Stimulated activated effector memory CD8-positive, alpha-beta T cell treated with anti-CD3 and anti-CD28 coated beads, Interleukin-12 subunit alpha, Interleukin-12 subunit beta, amount 100 ng/mL, for 72 hours (primary cell): Measurements from ENCODE around the gene SLC39A5.
A peak's percentile ranks its signal among the peaks of the same experiment; 100 is the strongest.
"Not testable (repeated sequence)": the region's sequence is repeated elsewhere in the genome, so short reads cannot be mapped to it uniquely, and the experiment has no call there.

Experiments
- ATAC-seq: fragments of 150-1000 bp; cut with Tn5 transposase; 2 replicates; pipeline ENCODE4 v1.10.0; 2021
- DNase-seq, 2 donors: peaks; one replicate each; pipeline ENCODE4 v3.0.0; 2021 to 2022; ENCODE audit warnings: low spot score in 2 of 2
- H3K27ac Mint-ChIP-seq: one replicate; pipeline ENCODE4 v1.8.0; 2022; ENCODE audit warnings: mild to moderate bottlenecking, mixed read lengths
- H3K36me3 Mint-ChIP-seq: one replicate; pipeline ENCODE4 v1.8.0; 2022; ENCODE audit warnings: mild to moderate bottlenecking, mixed read lengths
- H3K4me1 Mint-ChIP-seq: one replicate; pipeline ENCODE4 v1.8.0; 2022; ENCODE audit warnings: mixed read lengths
- H3K4me3 Mint-ChIP-seq: one replicate; pipeline ENCODE4 v1.8.0; 2022; ENCODE audit warnings: mild to moderate bottlenecking, mixed read lengths
- H3K9me3 Mint-ChIP-seq: one replicate; pipeline ENCODE4 v1.8.0; 2022; ENCODE audit warnings: mixed read lengths

The SLC39A5 gene

GRCh38 chr12:56229916-56230431, at the start of gene SLC39A5:
Gene SLC39A5, plus strand, starts transcription at chr12:56230051. Its CDS starts 1,224 bp downstream, at chr12:56231275.
- Mint-ChIP-seq H3K4me1 (peaks cover 8% of the 10 kb centered on the region), H3K27ac (no peak within 1 kb of the TSS), H3K4me3 (no peak within 1 kb of the TSS), H3K9me3 (no peaks in the 10 kb centered on the region), H3K36me3 (peaks cover 49% of the 10 kb centered on the region)
- ATAC-seq = no peak
- DNase-seq = no peak

GRCh38 chr12:56186957-56187356, 42.9 kb upstream of the SLC39A5 start:
- no peaks in the 10 kb centered on the region for H3K9me3 Mint-ChIP-seq
- ATAC-seq = no peak
- no peak for DNase-seq
- peaks cover 83% of the 10 kb centered on the region for H3K36me3 Mint-ChIP-seq
- H3K4me1 Mint-ChIP-seq = peaks cover 43% of the 10 kb centered on the region
- H3K4me3 Mint-ChIP-seq = peak overlapping the region; percentile 97
- peak overlapping the region; percentile 90 for H3K27ac Mint-ChIP-seq

- H3K36me3 Mint-ChIP-seq = peaks cover 70% of the 10 kb centered on the region
- peaks cover 53% of the 10 kb centered on the region for H3K4me1 Mint-ChIP-seq
- peak overlapping the region; percentile 90 for H3K27ac Mint-ChIP-seq
These were observed 41.6 kb upstream of the SLC39A5 start for GRCh38 chr12:56188131-56188777.

GRCh38 chr12:56188778-56189098, 41.1 kb upstream of the SLC39A5 start:
- DNase-seq (peak in 1 of 2 donors; percentile 70), ATAC-seq (peak; percentile 0)
- H3K9me3 Mint-ChIP-seq = no peaks in the 10 kb centered on the region
- peaks cover 56% of the 10 kb centered on the region for H3K4me1 Mint-ChIP-seq
- H3K4me3 Mint-ChIP-seq = peak overlapping the region; percentile 97
- peaks cover 65% of the 10 kb centered on the region for H3K36me3 Mint-ChIP-seq
- H3K27ac Mint-ChIP-seq = peak overlapping the region; percentile 90

More at GRCh38 chr12:56188131-56188777, 41.6 kb upstream of the SLC39A5 start:
- no peaks in the 10 kb centered on the region for H3K9me3 Mint-ChIP-seq
- no peak for DNase-seq
- H3K4me3 Mint-ChIP-seq = peak overlapping the region; percentile 97
- no peak for ATAC-seq

- H3K27ac Mint-ChIP-seq = peak within 1 kb of the TSS; percentile 100
- no peaks in the 10 kb centered on the region for H3K9me3 Mint-ChIP-seq
- H3K4me3 Mint-ChIP-seq = peak within 1 kb of the TSS; percentile 97
- ATAC-seq = peak; percentile 93
- peak; percentile 86 to 92 for DNase-seq
- H3K36me3 Mint-ChIP-seq = peaks cover 59% of the 10 kb centered on the region
- peaks cover 60% of the 10 kb centered on the region for H3K4me1 Mint-ChIP-seq
These were observed 40.5 kb upstream of the SLC39A5 start, which contains the start of gene SMARCC2 for GRCh38 chr12:56189099-56189917. Gene SMARCC2, minus strand, starts transcription at chr12:56189483. Its CDS starts 22 bp downstream, at chr12:56189461.

- Mint-ChIP-seq H3K4me3 (peak overlapping the region; percentile 97), H3K36me3 (peaks cover 51% of the 10 kb centered on the region), H3K27ac (peak overlapping the region; percentile 100), H3K4me1 (peaks cover 62% of the 10 kb centered on the region), H3K9me3 (no peaks in the 10 kb centered on the region)
- ATAC-seq (peak; percentile 63), DNase-seq (peak; percentile 72 to 96)
These were observed 39.7 kb upstream of the SLC39A5 start for GRCh38 chr12:56189918-56190694.

GRCh38 chr12:56190695-56191155, 39.1 kb upstream of the SLC39A5 start:
- H3K36me3 Mint-ChIP-seq = peaks cover 45% of the 10 kb centered on the region

GRCh38 chr12:56192582-56192981, 37.3 kb upstream of the SLC39A5 start:
- Mint-ChIP-seq H3K4me1 (peaks cover 44% of the 10 kb centered on the region), H3K27ac (peak overlapping the region; percentile 84), H3K9me3 (no peaks in the 10 kb centered on the region), H3K4me3 (no peak overlapping the region), H3K36me3 (peaks cover 27% of the 10 kb centered on the region)
- ATAC-seq = no peak
- DNase-seq = no peak

More at GRCh38 chr12:56190695-56191155, 39.1 kb upstream of the SLC39A5 start:
- peaks cover 60% of the 10 kb centered on the region for H3K4me1 Mint-ChIP-seq
- H3K9me3 Mint-ChIP-seq = no peaks in the 10 kb centered on the region
- DNase-seq (no peak), ATAC-seq (no peak)
- H3K4me3 Mint-ChIP-seq = peak overlapping the region; percentile 97
- peak overlapping the region; percentile 100 for H3K27ac Mint-ChIP-seq

- peak overlapping the region; percentile 84 for H3K27ac Mint-ChIP-seq
- ATAC-seq (peak; percentile 29), DNase-seq (peak; percentile 58 to 83)
- no peaks in the 10 kb centered on the region for H3K9me3 Mint-ChIP-seq
- H3K4me1 Mint-ChIP-seq = peaks cover 39% of the 10 kb centered on the region
- H3K36me3 Mint-ChIP-seq = peaks cover 21% of the 10 kb centered on the region
- no peak overlapping the region for H3K4me3 Mint-ChIP-seq
These were observed 36.7 kb upstream of the SLC39A5 start for GRCh38 chr12:56193025-56193578.

- DNase-seq, H3K4me3 Mint-ChIP-seq, H3K27ac Mint-ChIP-seq, H3K36me3 Mint-ChIP-seq, ATAC-seq, H3K9me3 Mint-ChIP-seq: not testable (repeated sequence)
- peaks cover 19% of the 10 kb centered on the region for H3K4me1 Mint-ChIP-seq
These were observed 32.9 kb upstream of the SLC39A5 start for GRCh38 chr12:56196818-56197550.

- Mint-ChIP-seq H3K36me3 (no peaks in the 10 kb centered on the region), H3K9me3 (no peaks in the 10 kb centered on the region), H3K4me1 (peaks cover 11% of the 10 kb centered on the region), H3K27ac (no peak overlapping the region), H3K4me3 (no peak overlapping the region)
- DNase-seq (no peak), ATAC-seq (no peak)
These were observed 31.8 kb upstream of the SLC39A5 start for GRCh38 chr12:56197921-56198635.

- H3K4me1 Mint-ChIP-seq = peaks cover 5% of the 10 kb centered on the region
- no peaks in the 10 kb centered on the region for H3K9me3 Mint-ChIP-seq
- no peak for DNase-seq
- no peak overlapping the region for H3K4me3 Mint-ChIP-seq
- no peak for ATAC-seq
- no peak overlapping the region for H3K27ac Mint-ChIP-seq
- no peaks in the 10 kb centered on the region for H3K36me3 Mint-ChIP-seq
These were observed 31.0 kb upstream of the SLC39A5 start for GRCh38 chr12:56198836-56199235.

- Mint-ChIP-seq H3K9me3 (no peaks in the 10 kb centered on the region), H3K36me3 (peaks cover 33% of the 10 kb centered on the region), H3K27ac (peak overlapping the region; percentile 38), H3K4me3 (no peak overlapping the region), H3K4me1 (no peaks in the 10 kb centered on the region)
- ATAC-seq = no peak
- DNase-seq = no peak
These were observed 27.5 kb upstream of the SLC39A5 start for GRCh38 chr12:56202366-56202765.
